AG04449 (cell line): ENCODE measurements around the gene SMIM14.

Experiments
- CTCF ChIA-PET: fragments of 350-600 bp; formaldehyde crosslinking; extraction: SDS; loops from one replicate; lab custom pipeline; 2021; ENCODE audit warnings: antibody characterized with exemption; lab: Yijun Ruan, JAX
- POLR2A ChIA-PET: fragments of 400-600, 350-600 bp; formaldehyde crosslinking; extraction: SDS; loops from one replicate; lab custom pipeline; 2020; ENCODE audit warnings: antibody characterized with exemption, inconsistent platforms; lab: Yijun Ruan, JAX
- DNase-seq: peaks from one replicate; pipeline ENCODE4 v3.0.0-alpha.2; 2010; ENCODE audit warnings: low read depth, low spot score
- H3K4me3 ChIP-seq: 2 replicates; pipeline ENCODE4 v1.5.1; 2011; ENCODE audit warnings: low read depth, mild to moderate bottlenecking, control low read depth, low read length
- TF ChIP-seq, protein P1 (sequence below): IDR thresholded peaks from one replicate; pipeline ENCODE4 v1.5.1; 2011; ENCODE audit warnings: mild to moderate bottlenecking, moderate library complexity, low read length, control low read depth, inconsistent platforms; ENCODE audit not compliant: insufficient read depth; ENCODE audit errors: missing control alignments

SMIM14 gene

DNA sequence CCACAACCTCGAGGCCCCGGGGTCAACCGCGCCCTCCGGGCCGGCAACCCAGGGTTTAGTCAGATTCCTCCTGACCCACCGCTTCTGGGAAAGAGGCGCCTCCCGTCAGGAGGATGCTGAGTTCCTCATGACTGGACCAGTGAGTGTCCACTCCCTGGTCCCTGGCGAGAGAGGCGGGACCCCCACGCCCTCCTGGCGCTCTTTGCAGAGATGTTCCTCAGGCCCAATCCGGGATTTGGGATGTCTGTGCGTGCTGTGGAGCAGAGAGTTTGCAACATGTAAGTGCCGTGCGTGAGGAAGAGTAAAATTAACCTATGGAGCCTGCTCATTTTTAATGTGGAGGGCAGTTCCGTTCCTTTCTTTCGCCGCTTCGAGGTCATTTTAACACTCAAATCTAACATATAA is 110.6 kb downstream of the SMIM14 start:
- POLR2A ChIA-PET: interaction anchor here (1.0 to 3.7 kb wide), 5 partner anchors 17 to 110 kb away, joined by 3 to 87 read pairs (median 6); partner anchors contain the start of gene SMIM14
- TF ChIP-seq, protein P1, sequence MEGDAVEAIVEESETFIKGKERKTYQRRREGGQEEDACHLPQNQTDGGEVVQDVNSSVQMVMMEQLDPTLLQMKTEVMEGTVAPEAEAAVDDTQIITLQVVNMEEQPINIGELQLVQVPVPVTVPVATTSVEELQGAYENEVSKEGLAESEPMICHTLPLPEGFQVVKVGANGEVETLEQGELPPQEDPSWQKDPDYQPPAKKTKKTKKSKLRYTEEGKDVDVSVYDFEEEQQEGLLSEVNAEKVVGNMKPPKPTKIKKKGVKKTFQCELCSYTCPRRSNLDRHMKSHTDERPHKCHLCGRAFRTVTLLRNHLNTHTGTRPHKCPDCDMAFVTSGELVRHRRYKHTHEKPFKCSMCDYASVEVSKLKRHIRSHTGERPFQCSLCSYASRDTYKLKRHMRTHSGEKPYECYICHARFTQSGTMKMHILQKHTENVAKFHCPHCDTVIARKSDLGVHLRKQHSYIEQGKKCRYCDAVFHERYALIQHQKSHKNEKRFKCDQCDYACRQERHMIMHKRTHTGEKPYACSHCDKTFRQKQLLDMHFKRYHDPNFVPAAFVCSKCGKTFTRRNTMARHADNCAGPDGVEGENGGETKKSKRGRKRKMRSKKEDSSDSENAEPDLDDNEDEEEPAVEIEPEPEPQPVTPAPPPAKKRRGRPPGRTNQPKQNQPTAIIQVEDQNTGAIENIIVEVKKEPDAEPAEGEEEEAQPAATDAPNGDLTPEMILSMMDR: no peak
- CTCF ChIA-PET: interaction anchor here (5.0 kb wide), 1 partner anchor 59 kb away, joined by 21 read pairs; no protein-coding TSS in a partner anchor
- H3K4me3 ChIP-seq: peak overlapping the region; percentile 93
- no peak for DNase-seq

DNA sequence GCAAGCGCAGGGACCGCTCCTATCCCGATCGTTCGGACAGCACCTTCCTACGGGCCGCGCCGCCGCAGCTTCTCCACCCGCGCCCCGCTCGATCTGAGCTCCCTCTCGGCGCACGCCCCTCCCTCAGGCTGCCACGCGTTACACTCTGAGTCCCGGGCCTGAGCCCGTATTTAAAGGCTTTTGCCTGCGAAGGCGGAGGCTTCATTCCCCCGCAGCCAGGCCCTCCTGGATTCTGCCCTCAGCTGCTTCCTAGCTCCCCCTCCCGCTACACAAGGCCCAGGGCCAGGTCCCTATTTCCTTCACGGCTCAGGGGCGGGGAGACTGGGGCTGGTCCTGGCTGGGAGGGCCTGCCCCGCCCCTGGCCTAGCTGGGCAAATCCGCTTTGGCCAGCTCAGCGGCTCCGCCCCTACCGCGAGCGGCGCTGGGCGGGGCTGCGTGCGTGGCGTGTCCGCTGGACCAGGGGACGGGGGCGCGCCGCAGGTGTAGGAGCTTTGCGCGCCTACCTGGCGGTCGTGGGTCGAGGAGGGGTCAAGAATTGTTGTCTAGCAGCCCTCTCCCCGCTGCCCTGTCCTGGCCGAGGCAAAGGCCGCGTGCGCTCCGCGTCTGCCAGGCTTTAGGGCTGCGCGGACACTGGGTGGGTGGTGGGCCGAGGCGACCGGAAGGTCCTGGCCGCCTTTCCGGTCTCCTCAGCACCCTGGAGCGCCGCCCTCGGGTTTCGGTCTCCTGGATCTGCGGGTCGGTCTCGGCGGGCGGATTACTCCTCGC is 111.2 kb downstream of the SMIM14 start, which contains the start of gene UGDH:
Gene UGDH, minus strand, starts transcription at position 144 of the 765 bp plus-strand sequence. CDS start 5,927 bp downstream, outside the sequence.
- TF ChIP-seq, protein P1: no peak
- ChIA-PET CTCF (interaction anchor here (0.7 to 5.0 kb wide), 5 partner anchors 11 to 451 kb away, joined by 3 to 21 read pairs (median 4); no protein-coding TSS in a partner anchor), POLR2A (interaction anchor here (0.5 to 3.7 kb wide), 34 partner anchors 10 to 264 kb away, joined by 3 to 87 read pairs (median 4); partner anchors contain the start of genes LIAS, RPL9, SMIM14 and UBE2K)
- DNase-seq: peak; percentile 93
- H3K4me3 ChIP-seq: peak within 1 kb of the TSS; percentile 93

DNA sequence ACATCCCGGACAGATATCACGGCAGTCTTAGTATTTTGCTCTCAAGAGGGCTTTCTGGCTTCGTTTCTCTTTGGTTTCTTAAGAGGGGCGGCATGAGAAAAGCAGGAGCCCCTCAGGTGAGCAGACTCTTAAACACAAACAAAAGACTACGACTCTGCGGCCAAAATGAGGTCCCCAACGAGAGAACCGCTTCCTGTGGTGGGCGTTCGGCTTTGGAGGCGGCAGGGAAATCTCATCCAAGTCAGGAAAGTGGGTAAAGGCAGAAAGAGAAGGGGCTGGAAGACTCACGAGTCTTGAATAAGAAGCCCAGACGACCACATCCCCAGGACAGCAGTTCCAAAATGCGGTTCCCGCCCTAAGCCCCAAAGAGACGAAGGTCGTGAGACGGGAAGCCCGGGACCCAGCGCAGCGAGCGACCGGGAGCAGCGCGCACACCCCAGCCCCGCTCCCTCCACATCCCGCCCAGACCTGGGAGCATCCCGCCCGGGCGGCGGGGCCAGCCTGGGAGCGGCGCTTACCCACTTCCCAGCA is 111.8 kb downstream of the SMIM14 start:
- DNase-seq: no peak
- TF ChIP-seq, protein P1: no peak
- peak overlapping the region; percentile 93 for H3K4me3 ChIP-seq
- CTCF ChIA-PET: interaction anchor here (0.7 to 5.0 kb wide), 5 partner anchors 12 to 451 kb away, joined by 3 to 21 read pairs (median 4); no protein-coding TSS in a partner anchor
- POLR2A ChIA-PET: interaction anchor here (0.6 to 3.7 kb wide), 31 partner anchors 10 to 171 kb away, joined by 3 to 87 read pairs (median 4); partner anchors contain the start of genes LIAS, RPL9, SMIM14 and UBE2K

DNA sequence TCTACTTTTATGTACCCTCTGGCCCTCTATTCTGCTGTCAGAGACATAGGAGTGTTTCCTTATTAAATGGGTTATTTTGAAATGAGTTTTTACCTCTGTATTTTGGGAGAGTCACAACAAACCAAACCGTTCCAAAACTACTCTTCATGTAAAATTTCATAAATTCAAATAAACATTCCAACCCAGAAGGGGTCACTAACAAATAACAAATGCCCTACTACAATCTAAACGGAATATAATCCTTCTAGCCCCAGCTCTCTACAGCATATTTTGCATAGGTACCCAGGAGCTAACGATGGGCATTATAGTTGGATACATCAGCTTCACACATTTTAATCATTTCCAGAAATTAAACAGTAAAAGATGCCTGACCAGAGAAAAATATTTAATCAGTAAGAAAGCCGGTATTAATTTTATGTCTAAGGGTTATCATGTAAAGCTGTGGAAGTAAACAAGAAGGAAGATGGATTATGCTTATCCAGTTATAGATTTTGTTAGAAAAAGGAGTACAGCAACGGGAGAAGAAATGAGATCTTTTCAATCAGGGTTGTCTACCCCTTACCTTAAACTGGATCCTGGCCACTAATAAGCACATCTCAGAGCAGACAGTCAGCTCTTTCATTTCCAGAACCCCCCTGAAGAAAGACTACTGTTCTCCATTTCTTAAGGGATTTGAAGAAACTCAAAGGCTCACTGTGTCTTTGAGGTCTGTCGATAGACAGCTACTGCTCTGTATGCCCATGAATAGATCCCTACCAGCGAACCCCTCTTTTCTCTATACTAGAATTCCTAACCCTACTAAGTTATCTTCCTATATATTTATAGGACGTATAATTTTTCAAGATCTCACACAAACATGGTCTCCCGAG is 112.6 kb downstream of the SMIM14 start:
- TF ChIP-seq, protein P1: no peak
- POLR2A ChIA-PET: interaction anchor here (0.6 to 3.7 kb wide), 6 partner anchors 22 to 172 kb away, joined by 3 to 87 read pairs (median 5); partner anchors contain the start of genes SMIM14 and UBE2K
- no peak for DNase-seq
- CTCF ChIA-PET: interaction anchor here (1.0 to 5.0 kb wide), 4 partner anchors 32 to 452 kb away, joined by 3 to 21 read pairs (median 4); no protein-coding TSS in a partner anchor
- H3K4me3 ChIP-seq: peak overlapping the region; percentile 93

DNA sequence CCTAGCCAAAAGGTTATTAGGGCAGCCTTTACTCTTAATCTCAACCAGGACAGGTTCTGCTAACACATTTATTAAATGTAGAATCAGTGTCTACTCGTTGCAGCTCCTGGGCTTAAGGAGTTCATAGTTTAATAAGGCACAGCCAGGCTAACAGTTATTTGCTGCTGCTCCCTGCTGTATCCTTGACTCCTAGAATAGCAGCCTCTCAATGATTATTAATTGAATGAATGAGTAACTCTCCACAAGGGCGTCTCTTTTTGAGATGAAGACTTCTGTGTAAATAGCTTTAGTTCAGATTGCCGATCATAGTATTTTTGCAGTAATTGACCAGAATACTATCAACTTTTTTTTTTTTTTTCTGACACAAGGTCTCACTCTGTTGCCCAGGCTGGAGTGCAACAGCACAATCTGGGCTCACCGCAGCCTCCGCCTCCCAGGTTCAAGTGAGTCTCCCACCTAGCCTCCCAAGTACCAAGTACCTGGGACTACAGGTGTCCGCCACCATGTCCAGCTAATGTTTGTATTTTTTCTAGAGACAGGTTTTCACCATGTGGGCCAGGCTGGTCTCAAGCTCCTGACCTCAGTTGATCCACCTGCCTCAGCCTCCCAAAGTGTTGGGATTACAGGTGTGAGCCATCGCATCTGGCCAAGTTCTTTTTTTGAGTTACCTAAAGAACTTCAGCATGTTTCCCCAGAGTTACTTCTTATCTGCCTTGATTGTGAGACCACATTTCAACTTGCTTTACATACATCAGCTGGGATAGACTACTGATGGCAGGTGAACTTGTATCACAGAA is 114.3 kb downstream of the SMIM14 start:
- no peak for DNase-seq
- ChIA-PET CTCF (interaction anchor here (1.0 to 5.0 kb wide), 4 partner anchors 12 to 454 kb away, joined by 3 to 21 read pairs (median 6); partner anchors contain the start of gene PDS5A), POLR2A (interaction anchor here (0.6 to 3.7 kb wide), 3 partner anchors 18 to 114 kb away, joined by 3 to 87 read pairs (median 4); partner anchors contain the start of gene SMIM14)

More for the DNA sequence above, 114.3 kb downstream of the SMIM14 start:
- peak overlapping the region; percentile 6; the same call in 1 of the 2 replicates for H3K4me3 ChIP-seq
- TF ChIP-seq, protein P1: no peak
